GM20431 (cell line): ENCODE results near the gene PPP1R11.
"Not testable (repeated sequence)": the region's sequence is repeated elsewhere in the genome, so short reads cannot be mapped to it uniquely, and the experiment has no call there.

Experiments
- in situ Hi-C: fragments of 300-500 bp; cut with MseI, MboI; formaldehyde crosslinking; loops from one replicate; pipeline ENCODE4 v1.15.0; 2020; ENCODE audit warnings: low sequenced_read_pairs; ENCODE audit not compliant: unreplicated experiment

Gene PPP1R11, protein sequence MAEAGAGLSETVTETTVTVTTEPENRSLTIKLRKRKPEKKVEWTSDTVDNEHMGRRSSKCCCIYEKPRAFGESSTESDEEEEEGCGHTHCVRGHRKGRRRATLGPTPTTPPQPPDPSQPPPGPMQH

DNA sequence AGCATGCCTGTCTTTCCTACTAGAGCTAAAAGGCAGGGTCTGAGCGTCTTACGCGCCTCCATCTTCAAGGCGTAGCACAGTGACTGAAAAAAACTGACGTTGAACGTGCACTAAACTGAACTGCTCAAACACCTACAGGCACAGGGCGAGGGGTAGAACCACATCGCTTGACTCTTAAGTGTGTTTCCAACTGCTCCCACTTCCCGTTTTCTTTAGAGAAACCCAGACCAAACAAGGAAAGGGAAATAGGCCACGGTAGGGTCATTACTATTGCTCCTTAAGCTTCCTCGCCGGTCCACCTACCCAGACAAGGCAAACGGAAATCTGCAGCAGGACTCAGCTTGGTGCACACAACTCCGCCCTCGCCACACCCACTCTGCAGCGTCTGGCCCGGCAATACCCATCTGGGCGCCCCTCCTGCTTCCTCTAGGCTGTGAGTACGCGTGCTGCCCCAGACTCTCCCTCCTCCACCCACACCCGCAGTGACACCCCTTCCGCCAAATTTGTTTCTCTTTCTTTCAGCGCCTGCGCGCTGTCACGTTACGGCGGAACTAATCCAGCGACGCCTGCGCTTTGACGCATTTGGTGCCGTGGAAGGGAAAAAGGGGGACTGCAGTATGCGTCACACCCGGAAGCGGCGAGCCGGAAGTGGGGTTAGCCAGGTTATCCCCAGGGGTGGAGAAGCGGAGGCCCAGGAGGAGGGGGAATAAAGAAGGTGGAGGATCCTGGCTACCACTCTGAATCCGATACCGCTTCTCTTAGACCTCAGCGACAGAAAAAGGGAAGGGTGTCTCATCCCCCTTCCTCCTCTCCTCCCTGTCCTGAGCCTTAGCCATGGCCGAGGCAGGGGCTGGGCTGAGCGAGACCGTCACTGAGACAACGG lies at the start of gene PPP1R11:
PPP1R11 (plus strand) TSS at position 622 of the 883 bp plus-strand sequence; CDS start at position 835, 213 bp downstream.
- in situ Hi-C loops, result no loop called here

DNA sequence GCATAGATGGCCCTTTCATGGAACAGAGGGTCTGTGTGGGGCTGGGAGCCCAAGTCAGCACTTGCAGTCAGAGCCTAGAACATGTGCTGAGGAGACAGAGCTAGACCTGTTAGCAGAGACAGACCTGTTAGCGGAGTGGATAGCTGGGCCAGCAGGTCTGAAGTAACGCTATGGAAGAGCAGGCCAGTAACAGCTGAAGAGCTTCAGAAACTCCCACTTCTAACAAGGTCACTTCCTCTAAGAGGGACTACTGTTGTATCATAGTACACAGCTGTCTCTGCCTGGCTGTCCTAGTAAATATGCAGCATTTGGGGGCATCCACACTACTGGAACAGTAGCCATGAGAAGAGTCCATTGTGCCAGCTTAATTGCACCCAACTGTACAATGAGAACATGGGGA lies 47.2 kb upstream of the PPP1R11 start:
- in situ Hi-C loops, result loop anchor here (25.0 kb wide), 1 partner anchor 283 kb away; no protein-coding TSS in a partner anchor

DNA sequence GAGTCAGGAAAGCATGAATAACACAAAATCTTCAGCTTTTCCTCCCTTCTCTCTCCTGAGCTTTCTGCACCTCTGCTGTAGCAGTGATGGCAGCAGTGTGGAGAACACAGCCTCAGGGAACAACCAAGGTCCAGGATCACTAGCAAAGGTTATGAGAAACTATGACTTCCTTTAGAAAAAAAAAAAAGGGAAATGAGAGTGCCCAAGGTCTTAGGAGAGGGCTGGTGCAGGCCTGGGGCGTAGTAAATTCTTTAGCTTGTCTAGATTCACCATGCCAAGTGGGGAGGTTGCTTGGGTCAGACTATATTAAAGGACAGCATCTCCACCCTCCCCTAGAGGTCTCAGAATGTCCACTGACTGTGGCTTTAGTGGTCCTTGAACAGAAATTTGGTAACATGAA lies 46.4 kb upstream of the PPP1R11 start:
- in situ Hi-C loops, result loop anchor here (25.0 kb wide), 1 partner anchor 283 kb away; no protein-coding TSS in a partner anchor

DNA sequence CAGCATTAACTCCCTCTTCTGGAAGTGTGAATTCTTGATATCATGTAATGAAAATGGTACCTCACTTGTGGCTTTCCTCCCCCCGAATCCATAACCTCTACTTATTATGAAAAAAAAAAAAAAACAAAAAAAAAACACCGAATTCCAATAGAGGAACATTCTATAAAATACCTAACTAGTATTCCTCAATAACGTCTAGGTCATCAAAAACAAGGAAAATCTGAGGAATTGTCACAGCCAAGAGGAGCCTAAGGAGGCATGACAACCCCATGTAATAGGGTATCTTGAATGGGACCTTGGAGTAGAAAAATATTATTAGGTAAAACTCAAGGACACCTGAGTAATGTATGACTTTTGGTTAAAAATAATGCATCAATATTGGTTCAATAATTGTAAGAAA lies 44.8 kb upstream of the PPP1R11 start:
- in situ Hi-C loops, result loop anchor here (25.0 kb wide), 1 partner anchor 285 kb away; no protein-coding TSS in a partner anchor

DNA sequence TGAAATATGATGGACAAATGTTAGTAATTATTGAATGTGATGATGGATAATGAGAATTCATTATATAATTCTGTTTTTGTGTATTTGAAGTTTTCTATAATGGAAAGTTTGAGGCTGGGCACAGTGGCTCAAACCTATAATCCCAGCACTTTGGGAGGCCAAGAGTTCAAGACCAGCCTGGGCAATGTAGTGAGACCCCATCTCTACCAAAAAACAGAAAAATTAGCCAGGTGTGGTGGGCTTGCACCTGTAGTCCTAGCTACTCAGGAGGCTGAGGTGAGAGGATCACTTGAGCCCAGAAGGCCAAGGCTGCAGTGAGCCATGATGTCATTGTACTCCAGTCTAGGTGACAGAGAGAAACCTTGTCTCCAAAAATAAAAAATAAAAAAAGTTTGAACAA lies 44.3 kb upstream of the PPP1R11 start:
- in situ Hi-C loops, result loop anchor here (25.0 kb wide), 1 partner anchor 285 kb away; no protein-coding TSS in a partner anchor

DNA sequence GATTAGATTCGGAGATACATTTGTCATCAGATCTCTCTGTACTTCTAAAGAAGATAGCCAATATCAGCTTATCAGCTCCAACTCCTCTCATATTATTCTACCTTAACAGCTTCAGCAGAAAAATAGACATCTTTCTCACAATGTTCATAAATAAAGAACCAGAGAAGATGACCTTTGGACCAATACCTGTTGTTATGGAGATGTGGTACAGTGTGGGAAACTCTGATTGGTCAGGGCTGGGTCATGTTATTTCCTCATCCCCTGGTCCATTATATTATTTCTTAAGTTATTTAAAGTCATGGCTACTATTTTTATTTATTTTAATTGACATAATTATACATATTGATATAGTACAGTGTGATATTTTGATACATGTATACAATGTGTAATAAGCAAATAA lies 41.8 kb upstream of the PPP1R11 start:
- in situ Hi-C loops, result no loop called here

DNA sequence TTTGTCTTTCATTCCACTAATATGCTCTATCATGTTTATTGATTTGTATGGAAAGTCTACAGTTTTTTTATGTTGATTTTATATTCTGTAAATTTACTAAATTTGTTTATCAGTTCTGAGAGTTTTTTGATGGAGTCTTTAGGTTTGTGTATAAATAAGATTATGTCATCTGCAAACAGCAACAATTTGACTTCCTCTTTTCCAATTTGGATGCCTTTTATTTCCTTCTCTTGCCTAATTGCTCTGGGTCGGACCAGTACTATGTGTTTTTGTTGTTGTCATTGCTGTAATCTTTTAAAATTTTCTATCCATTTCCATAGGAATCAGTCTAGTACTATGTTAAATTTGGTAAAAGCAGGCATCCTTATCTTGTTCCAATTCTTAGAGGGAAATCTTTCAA lies 37.4 kb upstream of the PPP1R11 start:
- in situ Hi-C loops, result no loop called here

DNA sequence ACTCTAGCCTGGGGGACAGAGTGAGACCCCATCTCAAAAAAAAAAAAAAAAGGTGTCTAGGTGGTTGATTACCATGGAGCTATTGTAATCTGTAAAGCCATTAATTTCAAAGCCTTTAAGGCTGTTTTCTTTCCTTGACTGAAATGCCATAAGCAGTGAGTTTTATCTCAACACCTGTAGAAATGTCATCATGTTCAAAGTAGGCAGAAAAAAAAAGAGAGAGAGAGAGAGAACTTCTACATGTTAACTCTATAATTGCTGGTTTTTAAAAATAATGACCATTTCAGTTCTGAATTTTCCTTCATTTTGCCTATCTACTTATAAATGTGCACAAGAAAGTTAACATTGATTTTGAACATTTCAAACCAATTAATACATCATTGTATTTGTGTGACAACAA lies 35.6 kb upstream of the PPP1R11 start:
- in situ Hi-C loops, result no loop called here

DNA sequence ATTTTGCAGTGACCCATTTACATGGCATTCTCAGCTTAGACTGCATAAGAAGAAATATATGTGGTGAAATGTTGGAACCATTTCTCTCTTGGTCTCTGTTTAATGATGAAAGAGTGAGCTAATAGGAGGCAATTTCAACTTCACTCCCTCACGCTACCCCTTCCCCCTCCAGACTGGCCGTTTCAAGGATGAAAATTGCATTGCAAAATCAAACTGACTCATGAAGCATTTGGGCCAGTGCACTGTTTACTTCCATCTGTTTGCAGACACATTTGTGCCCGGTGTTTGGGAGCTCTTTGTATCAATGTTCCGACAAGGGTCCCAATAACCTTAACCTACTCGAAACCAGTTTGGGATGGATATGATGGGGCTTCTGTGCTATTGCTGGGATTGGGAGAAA lies 33.6 kb upstream of the PPP1R11 start:
- in situ Hi-C loops, result not testable (repeated sequence)

DNA sequence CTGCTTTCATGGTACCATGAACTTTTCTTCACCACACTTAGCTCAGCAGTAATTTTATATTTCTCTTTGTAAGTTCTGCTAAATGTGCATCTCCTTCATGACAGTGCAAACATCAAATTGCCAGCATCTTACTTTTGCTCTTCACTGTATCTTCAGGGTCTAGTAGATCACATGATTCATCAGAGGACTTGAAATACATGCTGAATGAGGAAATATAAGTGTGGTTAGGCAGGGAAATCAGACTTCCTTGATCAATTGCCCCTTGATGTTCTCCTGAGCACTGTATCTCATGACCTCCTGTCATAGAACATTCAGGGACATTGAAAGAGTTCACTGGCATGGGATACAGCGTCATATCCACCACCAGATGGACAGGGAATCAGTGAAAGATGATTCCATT lies 31.2 kb upstream of the PPP1R11 start:
- in situ Hi-C loops, result no loop called here

DNA sequence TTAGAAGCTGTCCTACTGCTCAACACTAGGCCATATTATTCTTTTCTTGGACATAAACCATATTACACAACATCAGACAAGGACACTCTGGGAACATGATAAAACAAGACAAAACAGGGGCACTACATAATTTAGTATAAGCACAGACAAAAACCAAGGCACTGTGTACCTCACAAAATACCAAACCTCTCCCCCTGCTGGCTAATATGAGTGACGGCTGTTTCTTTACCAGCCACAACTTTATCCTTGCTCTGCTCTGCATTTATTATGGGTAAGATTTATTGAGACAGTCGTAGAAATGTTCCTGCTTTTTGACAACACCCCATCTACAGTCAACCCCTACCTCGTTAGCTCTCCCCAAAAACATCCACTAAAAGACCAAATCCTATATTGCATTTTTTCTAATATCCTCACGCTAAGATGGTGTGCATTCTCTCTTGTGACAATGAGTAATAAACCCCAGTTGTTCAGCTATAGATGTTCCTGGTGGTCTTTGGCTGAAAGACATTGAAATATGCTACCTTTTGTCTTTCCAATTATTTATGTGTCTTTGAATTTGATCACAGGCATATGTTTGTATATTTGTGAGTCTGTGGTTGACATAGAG lies 29.7 kb upstream of the PPP1R11 start:
- in situ Hi-C loops, result no loop called here

DNA sequence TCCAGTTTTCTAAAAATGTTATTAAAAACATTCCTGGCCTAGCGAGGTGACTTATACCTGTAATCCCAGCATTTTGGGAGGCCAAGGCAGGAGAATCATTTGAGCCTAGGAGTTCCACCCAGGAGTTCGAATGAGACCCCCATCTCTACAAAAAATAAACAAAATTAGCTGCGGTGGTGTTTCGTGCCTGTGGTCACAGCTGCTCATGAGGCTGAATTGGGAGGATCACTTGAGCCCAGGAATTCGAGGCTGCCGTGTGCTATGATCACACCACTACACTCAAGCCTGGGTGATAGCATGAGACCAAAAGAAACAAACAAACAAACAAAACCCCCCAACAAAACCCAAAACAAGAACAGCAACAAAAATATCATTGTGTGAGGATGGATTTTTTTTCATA lies 25.8 kb upstream of the PPP1R11 start:
- in situ Hi-C loops, result no loop called here

DNA sequence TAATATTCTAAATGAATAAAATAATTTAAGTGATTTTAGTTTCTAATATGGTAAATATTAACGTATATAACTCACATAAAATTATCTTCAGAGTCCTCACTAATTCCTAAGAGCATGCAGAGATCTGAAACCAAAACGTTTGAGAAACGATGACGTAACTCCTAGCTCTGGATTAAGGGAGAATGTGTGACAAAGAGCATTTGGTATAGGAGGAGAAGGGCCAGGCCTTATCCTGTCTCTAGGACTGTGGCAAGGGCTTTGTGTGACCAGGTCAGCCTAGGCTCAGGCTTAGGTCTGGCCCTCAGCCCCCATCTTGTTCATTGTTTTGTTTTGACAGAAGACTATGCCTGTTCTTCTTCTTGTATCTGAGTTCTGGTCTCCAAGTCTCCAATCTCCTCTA lies 25.2 kb upstream of the PPP1R11 start:
- in situ Hi-C loops, result no loop called here

DNA sequence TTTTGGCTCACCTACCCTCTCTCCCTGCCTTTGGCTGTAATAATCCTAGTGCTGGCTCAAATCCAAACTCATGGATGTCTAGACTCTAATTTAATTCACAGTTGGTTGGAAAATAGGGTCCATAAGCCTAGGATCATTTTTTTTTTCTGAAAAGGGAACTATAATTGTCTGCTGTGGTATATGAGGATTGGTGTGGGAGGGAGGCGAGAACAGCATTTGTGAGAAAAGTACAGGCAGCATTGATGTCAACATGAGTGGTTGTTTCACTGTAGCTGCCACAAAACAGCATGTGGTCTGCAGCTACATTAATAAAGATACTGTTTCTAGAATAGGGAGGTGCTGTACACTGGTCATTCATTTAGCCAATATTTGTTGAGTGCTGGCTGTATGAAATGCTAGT lies 24.5 kb upstream of the PPP1R11 start:
- in situ Hi-C loops, result no loop called here

DNA sequence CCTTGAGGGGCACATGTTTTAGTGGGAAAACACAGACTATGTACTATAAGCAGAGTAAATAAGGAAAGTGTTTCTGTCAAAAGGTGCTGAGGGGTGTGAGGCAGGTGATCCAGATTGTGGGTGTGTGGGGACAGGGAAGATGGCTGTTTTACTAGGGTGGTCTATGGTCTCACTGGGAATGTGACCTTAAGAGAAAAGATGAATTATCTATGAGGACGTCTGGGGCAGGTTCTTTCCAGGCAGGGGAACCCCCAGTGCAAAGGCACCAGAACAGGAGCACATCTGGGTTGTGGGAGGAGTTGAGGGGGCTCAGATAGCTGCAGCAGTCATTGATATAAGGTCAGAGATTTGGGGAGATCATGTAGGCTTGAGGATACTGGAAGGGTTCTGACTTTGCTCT lies 24.1 kb upstream of the PPP1R11 start:
- in situ Hi-C loops, result no loop called here

DNA sequence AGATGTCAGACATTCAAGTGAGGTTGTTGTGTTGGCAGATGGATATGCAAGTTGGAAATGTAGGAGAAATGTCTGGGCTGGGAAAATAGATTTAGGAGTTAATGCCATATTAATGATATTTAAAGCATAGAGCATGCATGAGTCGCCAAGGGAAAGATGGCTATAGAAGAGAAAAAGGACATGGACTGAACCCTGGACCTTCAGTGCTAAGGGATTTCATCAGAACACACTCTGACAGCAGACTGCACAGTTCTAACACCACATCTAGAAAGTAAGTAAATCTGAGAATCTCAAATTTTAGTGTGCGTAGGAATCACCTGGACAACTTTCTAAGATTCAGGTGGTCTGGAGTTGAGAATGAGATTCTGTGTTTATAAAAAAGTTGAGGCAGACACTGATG lies 23.3 kb upstream of the PPP1R11 start:
- in situ Hi-C loops, result no loop called here

DNA sequence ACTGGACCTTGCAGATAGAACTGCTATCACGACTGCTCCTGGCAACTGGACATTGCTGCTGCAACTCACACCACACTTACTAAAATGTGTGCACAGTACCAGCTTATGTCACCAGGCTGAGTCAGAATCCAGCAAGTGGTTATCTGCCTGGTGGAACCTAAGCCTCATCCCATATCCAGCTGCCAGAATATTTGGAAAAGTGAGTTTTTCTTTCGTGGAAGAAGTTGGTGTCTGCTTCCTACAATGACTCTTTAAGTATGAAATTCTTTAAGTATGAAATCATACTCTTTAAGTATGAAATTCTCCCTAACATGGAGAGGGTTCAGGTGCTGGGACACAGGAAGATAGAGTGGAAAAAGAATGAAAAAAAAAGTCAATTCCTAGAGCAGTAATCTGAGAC lies 22.4 kb upstream of the PPP1R11 start:
- in situ Hi-C loops, result no loop called here

DNA sequence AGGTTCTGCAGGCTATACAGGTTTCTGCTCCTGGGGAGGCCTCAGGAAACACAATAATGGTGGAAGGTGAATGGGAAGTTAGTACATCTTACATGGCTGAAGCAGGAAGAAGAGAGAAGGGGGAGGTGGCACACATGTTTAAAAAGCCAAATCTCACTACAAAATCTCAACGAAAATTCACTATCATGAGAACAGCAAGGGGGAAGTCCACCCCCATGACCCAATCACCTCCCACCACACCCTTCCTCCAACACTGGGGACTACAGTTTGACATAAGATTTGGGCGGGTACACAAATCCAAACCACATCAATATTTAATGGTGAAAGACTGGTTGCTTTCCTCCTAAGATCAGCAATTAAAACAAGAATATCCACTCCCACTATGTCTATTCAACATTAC lies 19.8 kb upstream of the PPP1R11 start:
- in situ Hi-C loops, result no loop called here

DNA sequence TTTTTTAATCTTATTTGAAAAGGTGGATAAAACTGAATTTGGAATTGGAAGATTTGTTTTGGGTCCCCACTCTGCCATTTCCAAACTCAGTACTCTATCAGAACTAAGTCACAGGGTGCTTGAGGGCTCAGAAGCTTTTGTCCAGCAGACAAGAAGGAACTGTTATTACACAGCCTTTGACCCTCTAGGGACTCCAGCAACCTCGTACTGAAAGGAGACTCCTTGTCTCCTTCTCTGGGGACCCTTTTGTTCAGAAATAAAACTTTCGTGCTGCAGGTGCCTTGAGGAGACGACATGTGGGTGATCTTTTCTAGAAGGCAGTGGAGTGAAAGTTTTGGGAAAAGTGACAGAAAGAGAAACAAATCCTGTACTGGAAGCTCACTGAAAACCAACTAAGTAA lies 13.3 kb upstream of the PPP1R11 start:
- in situ Hi-C loops, result no loop called here

DNA sequence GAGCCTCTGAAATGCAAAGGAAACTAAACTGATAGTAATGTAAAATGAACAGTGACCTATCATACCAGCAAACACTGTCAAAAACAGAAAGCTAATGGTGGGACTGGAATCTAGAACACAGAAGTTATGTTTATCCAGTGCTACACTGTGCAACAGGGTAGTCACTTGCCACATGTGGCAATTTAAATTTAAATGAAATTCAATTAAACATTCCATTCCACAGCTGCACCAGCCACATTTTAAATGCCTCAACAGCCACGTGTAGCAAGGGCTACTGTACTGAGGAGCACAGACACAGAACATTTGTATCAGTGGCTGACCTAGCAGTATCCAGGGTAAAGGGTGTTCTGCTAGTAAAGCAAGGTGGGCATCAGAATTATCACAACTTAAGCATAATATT lies 11.5 kb upstream of the PPP1R11 start:
- in situ Hi-C loops, result no loop called here

DNA sequence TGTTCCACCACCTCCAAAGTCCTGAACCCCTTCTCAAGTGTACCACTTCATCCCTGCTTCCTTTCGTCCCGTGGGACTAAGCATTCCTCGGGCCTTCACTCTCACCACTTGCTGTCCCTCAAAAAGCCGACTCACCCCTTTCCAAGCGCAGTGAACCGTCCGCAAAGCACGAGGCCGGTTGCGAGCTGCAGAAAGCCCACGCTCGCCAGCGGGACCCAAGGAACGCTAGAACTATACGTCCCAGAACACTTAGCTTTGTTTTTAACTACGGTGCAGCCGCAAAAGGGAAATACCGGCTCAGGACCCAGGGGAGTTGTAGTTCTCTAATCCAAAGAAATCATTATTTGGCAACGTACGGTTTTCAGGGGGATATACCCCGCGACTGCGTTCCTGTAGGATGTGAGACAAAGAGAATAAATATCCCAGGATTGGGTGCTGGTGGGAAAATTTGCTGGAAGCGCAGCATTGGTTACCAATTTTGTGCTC lies 6.3 kb upstream of the PPP1R11 start:
- in situ Hi-C loops, result no loop called here
